Right lobe of liver (tissue), 4 donors: ENCODE results near the gene NOP16.

Source experiments
- POLR2A ChIP-seq: fragments of 450-650 bp; IDR thresholded peaks from one replicate; pipeline ENCODE4 v1.6.1; 2017; ENCODE audit warnings: antibody characterized with exemption, mild to moderate bottlenecking
- TF ChIP-seq, protein P1 (sequence below), 4 donors: fragments of 200-600 bp in 3 of 4; fragments of 450-650 bp in 1 of 4; IDR thresholded peaks; one replicate each; pipeline versions ENCODE4 v1.5.1 to v1.8.0; 2016 to 2022; ENCODE audit warnings: antibody characterized with exemption in 4 of 4, mild to moderate bottlenecking in 2 of 4
- donor health status: DM: no; HTN: no; CAD: no.
- donor health status: DM: no; HTN: no; CAD: no.
- donor health status: DM: no; HTN: yes; CAD: no.

DNA sequence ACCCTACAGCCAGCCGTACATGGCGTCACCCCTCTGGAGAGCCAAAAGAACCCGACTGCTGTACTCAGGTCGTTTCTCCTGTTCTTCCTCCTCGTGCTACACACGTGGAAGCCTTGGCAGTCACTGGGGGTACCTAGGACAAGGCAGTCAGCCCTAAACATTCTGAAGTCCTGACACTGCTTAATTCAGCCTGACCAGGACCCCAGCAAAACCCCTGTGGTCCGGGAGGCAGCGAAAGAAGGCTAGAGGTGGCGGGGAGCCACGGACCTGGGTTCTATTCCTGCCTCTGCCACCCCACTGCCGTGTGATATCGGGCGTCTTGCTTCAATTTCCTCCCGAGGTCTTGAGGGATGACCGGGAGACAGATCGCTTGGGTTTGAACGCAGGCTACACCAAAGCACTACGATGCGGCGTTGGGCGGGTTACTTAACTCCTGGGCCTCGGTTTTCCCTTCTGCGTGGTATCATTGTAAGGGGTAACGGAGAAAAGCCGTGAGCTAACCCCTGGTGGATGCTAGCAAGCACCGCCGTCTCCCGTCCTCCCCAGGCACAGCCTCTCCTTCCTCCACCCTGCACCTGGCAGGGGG, 23.5 kb downstream of the NOP16 start:
- TF ChIP-seq POLR2A, result no peak
- TF ChIP-seq, protein P1, sequence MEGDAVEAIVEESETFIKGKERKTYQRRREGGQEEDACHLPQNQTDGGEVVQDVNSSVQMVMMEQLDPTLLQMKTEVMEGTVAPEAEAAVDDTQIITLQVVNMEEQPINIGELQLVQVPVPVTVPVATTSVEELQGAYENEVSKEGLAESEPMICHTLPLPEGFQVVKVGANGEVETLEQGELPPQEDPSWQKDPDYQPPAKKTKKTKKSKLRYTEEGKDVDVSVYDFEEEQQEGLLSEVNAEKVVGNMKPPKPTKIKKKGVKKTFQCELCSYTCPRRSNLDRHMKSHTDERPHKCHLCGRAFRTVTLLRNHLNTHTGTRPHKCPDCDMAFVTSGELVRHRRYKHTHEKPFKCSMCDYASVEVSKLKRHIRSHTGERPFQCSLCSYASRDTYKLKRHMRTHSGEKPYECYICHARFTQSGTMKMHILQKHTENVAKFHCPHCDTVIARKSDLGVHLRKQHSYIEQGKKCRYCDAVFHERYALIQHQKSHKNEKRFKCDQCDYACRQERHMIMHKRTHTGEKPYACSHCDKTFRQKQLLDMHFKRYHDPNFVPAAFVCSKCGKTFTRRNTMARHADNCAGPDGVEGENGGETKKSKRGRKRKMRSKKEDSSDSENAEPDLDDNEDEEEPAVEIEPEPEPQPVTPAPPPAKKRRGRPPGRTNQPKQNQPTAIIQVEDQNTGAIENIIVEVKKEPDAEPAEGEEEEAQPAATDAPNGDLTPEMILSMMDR (IDR thresholded peaks at IDR 0.05), result no peak
